Smooth muscle cell (in vitro differentiated cells): ENCODE measurements around the gene AK5. TPM values are rescaled to one million over a fixed set of nuclear protein-coding genes. Genes with fewer than 3 reads are reported as not detected.
"Not testable (repeated sequence)": the region's sequence is repeated elsewhere in the genome, so short reads cannot be mapped to it uniquely, and the experiment has no call there.

Experiments used
- DNase-seq: peaks from one replicate; lab custom pipeline; 2025; ENCODE audit not compliant: unreplicated experiment; lab: John Stamatoyannopoulos, UW
- H2AFZ ChIP-seq: fragments of 200-600 bp; sonication (generic); 2 replicates; pipeline ENCODE4 v1.6.0; 2016; ENCODE audit warnings: antibody characterized with exemption, low read depth, mild to moderate bottlenecking
- H3F3A ChIP-seq: fragments of 200-600 bp; sonication (generic); 2 replicates; pipeline ENCODE4 v1.6.0; 2017; ENCODE audit warnings: antibody characterized with exemption, low read depth
- H3K27ac ChIP-seq: fragments of 200-600 bp; sonication (generic); 2 replicates; pipeline ENCODE4 v1.5.1; 2016; ENCODE audit warnings: low read depth, mild to moderate bottlenecking
- H3K27me3 ChIP-seq: fragments of 200-600 bp; sonication (generic); 2 replicates; pipeline ENCODE4 v1.6.1; 2016; ENCODE audit warnings: low read depth, mild to moderate bottlenecking
- H3K36me3 ChIP-seq: fragments of 200-600 bp; sonication (generic); 2 replicates; pipeline ENCODE4 v1.5.1; 2016; ENCODE audit warnings: low read depth
- H3K4me1 ChIP-seq: fragments of 200-600 bp; sonication (generic); 2 replicates; pipeline ENCODE4 v1.5.1; 2016; ENCODE audit warnings: low read depth
- H3K4me2 ChIP-seq: fragments of 200-600 bp; sonication (generic); 2 replicates; pipeline ENCODE4 v1.6.0; 2016; ENCODE audit warnings: mild to moderate bottlenecking
- H3K4me3 ChIP-seq: fragments of 200-600 bp; sonication (generic); 2 replicates; pipeline ENCODE4 v1.5.1; 2016; ENCODE audit warnings: mild to moderate bottlenecking
- H3K79me2 ChIP-seq: fragments of 200-600 bp; sonication (generic); 2 replicates; pipeline ENCODE4 v1.6.0; 2016; ENCODE audit warnings: low read depth, mild to moderate bottlenecking
- H3K9ac ChIP-seq: fragments of 200-600 bp; sonication (generic); 2 replicates; pipeline ENCODE4 v1.6.0; 2016; ENCODE audit warnings: low read depth
- H3K9me3 ChIP-seq: fragments of 200-600 bp; sonication (generic); replicated peaks from 2 replicates; pipeline ENCODE4 v1.5.1; 2016; ENCODE audit warnings: low read depth
- H4K20me1 ChIP-seq: fragments of 200-600 bp; sonication (generic); 2 replicates; pipeline ENCODE4 v1.6.0; 2016; ENCODE audit warnings: low read depth
- WGBS: methylation state at CpG from one replicate; pipeline ENCODE4 v1.1.7; 2016; ENCODE audit warnings: low lambda C conversion rate; 5-methylcytosine and 5-hydroxymethylcytosine counted together
- polyA plus RNA-seq: library from polyadenylated mRNA; unstranded; fragments of >200 nt; fragmentation: Nextera tagmentation; extraction: Ambion mirVana; gene quantifications from 2 replicates; pipeline ENCODE4 v1.2.1, GENCODE V29; 2016
- total RNA-seq: library from RNA; depleted of rRNA; stranded (reverse); fragments of >200 nt; gene quantifications from 2 replicates; pipeline ENCODE4 v1.2.3, GENCODE V29; 2014
- TF ChIP-seq, protein P1 (sequence below): fragments of 200-600 bp; sonication (generic); IDR thresholded peaks from 2 replicates; pipeline ENCODE4 v1.5.1; 2017; ENCODE audit warnings: borderline replicate concordance, mild to moderate bottlenecking, antibody characterized with exemption; ENCODE audit not compliant: insufficient read depth, poor library complexity, severe bottlenecking

AK5 gene
- total and polyA plus RNA-seq, 2 experiments from 2014 or later: 0.43 TPM; not detected in 1

DNA sequence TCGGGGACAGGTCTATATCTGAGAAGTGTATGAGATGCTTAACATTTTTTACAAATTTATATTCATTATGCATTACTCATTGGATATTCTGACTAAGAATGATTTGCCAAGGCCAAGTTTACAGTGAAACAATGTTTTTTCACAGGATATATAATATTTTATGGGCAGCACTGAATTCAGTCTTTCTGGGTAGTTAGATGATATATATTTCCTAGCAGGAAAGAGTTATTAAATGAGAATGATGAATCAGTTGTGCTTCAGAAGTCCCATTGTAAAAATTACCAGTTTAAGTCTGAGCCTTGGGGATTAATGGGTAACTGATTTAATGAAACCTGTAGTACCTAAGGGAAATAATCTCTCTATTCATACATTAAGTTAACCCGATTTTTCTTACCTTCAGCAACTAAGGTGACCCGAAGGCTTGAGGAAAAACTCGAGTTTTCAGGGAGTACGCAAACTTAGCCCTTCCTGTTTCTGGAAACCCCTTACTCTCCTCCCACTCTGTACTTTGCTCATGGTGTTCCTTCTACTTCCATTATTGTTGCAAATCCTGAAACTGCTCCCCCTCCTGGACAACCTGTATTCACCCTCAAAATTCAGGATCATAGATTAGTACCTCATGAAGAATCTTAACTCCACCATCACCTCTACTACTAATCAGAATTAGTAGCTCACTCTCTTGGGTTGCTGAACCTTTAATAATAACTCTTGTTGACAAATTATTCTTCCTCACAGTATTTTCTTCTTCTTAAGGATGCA lies 135.1 kb downstream of the AK5 start:
- no peaks in the 10 kb centered on the region for H3K9me3 ChIP-seq
- H3K27me3 ChIP-seq: no peaks in the 10 kb centered on the region
- H3K4me3 ChIP-seq: no peak overlapping the region
- no peak overlapping the region for H3K27ac ChIP-seq
- H3F3A ChIP-seq: no peaks in the 10 kb centered on the region
- TF ChIP-seq, protein P1, sequence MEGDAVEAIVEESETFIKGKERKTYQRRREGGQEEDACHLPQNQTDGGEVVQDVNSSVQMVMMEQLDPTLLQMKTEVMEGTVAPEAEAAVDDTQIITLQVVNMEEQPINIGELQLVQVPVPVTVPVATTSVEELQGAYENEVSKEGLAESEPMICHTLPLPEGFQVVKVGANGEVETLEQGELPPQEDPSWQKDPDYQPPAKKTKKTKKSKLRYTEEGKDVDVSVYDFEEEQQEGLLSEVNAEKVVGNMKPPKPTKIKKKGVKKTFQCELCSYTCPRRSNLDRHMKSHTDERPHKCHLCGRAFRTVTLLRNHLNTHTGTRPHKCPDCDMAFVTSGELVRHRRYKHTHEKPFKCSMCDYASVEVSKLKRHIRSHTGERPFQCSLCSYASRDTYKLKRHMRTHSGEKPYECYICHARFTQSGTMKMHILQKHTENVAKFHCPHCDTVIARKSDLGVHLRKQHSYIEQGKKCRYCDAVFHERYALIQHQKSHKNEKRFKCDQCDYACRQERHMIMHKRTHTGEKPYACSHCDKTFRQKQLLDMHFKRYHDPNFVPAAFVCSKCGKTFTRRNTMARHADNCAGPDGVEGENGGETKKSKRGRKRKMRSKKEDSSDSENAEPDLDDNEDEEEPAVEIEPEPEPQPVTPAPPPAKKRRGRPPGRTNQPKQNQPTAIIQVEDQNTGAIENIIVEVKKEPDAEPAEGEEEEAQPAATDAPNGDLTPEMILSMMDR: peak; percentile 25
- peaks cover 4% of the 10 kb centered on the region for H3K4me1 ChIP-seq
- no peak overlapping the region for H2AFZ ChIP-seq
- no peaks in the 10 kb centered on the region for H3K36me3 ChIP-seq
- no peak for DNase-seq
- no peaks in the 10 kb centered on the region for H4K20me1 ChIP-seq
- H3K4me2 ChIP-seq: no peak overlapping the region
- no peak overlapping the region for H3K9ac ChIP-seq
- no peaks in the 10 kb centered on the region for H3K79me2 ChIP-seq
- WGBS: 77% methylated on average over 5 of the region's 5 CpGs

DNA sequence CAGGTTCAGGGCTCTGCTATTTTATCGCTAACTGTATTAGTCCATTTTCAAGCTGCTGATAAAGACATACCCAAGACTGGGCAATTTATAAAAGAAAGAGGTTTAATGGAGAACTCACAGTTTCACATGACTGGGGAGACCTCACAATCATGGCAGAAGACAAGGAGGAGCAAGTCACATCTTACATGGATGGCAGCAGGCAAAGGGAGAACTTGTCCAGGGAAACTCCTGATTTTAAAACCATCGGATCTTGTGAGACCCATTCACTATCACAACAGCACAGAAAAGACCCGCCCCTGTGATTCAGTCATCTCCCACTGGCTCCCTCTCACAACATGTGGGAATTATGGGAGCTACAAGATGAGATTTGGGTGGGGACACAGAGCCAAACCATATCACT lies 136.2 kb downstream of the AK5 start:
- not testable (repeated sequence) for H3F3A ChIP-seq, H3K4me2 ChIP-seq, H3K79me2 ChIP-seq, H3K9me3 ChIP-seq, H3K27ac ChIP-seq, H4K20me1 ChIP-seq, H3K36me3 ChIP-seq, H3K27me3 ChIP-seq, DNase-seq, H3K4me1 ChIP-seq, H3K4me3 ChIP-seq, H2AFZ ChIP-seq, H3K9ac ChIP-seq
- WGBS: 97% methylated on average over 3 of the region's 3 CpGs

DNA sequence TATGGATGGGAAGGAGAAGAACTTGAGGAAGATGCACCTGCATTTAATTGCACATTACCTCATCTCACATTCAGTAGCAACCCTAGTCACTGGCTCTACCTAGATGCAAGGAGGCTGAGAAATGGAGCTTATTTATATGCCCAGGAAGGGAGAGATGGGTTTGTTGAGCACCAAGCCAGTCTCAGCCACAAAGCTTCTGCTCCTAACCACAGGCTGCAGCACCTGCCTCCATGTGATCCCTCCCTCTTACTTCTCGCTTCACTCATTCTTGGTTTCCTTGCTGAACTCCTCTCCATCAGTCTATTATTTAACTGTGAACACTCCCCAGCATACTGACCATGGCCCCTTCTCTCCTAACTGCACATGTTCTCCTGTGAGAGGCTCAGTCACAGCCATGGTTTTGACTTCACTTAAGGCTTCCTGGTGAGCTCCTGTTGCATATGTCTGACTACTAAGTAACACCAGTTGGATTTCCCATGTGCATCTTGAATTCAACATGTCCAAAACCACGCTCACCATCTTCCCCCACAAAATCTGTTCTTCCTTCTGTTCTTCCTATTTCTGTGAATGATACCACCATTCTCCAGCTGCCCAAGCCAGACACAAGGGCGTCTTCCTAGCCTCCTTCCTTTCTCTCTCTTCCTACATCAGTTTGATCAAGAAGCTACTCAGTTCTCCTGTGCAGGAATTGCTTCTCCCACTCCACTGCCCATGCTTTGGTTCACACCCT lies 139.8 kb downstream of the AK5 start:
- H2AFZ ChIP-seq: no peak overlapping the region
- TF ChIP-seq, protein P1: no peak
- H3K9ac ChIP-seq: no peak overlapping the region
- no peaks in the 10 kb centered on the region for H3K9me3 ChIP-seq
- WGBS: 91% methylated on average over 3 of the region's 3 CpGs
- no peak overlapping the region for H3K4me3 ChIP-seq
- H3F3A ChIP-seq: no peaks in the 10 kb centered on the region
- no peak overlapping the region for H3K4me2 ChIP-seq
- no peak overlapping the region for H3K27ac ChIP-seq
- DNase-seq: no peak
- no peaks in the 10 kb centered on the region for H3K79me2 ChIP-seq
- H3K36me3 ChIP-seq: no peaks in the 10 kb centered on the region
- no peaks in the 10 kb centered on the region for H3K27me3 ChIP-seq
- no peaks in the 10 kb centered on the region for H4K20me1 ChIP-seq
- no peaks in the 10 kb centered on the region for H3K4me1 ChIP-seq

DNA sequence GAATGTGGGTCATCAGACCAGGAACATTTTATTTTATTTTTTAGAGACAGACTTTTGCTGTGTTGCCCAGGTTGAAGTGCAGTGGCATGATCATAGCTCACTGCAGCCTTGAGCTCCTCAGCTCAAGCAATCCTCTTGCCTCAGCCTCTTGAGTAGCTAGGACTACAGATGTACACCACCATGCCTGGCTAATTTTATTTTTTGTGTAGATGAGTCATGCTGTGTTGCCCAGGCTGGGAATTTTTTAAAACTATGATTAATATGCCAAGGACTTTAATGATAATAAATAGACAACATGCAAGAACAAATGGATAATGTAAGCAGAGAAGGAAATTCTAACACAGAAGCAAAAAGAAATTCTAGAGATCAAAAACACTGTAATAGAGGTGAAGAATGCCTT lies 142.4 kb downstream of the AK5 start:
- no peak overlapping the region for H3K27ac ChIP-seq
- DNase-seq: no peak
- TF ChIP-seq, protein P1: no peak

More for the DNA sequence above, 142.4 kb downstream of the AK5 start:
- Histone ChIP-seq H3K79me2 (no peaks in the 10 kb centered on the region), H4K20me1 (no peaks in the 10 kb centered on the region), H2AFZ (no peak overlapping the region), H3K27me3 (no peaks in the 10 kb centered on the region), H3F3A (no peaks in the 10 kb centered on the region), H3K4me1 (no peaks in the 10 kb centered on the region), H3K4me3 (no peak overlapping the region), H3K36me3 (no peaks in the 10 kb centered on the region), H3K9me3 (no peaks in the 10 kb centered on the region), H3K4me2 (no peak overlapping the region), H3K9ac (no peak overlapping the region)
